NCI-H2227 (cell line): ENCODE results near the gene DGKD.

Source experiments
- DNase-seq: peaks from one replicate; lab custom pipeline; 2025; ENCODE audit not compliant: unreplicated experiment; lab: John Stamatoyannopoulos, UW

The DGKD gene

GRCh38 chr2:233490831-233491230 is 136.5 kb downstream of the DGKD start:
- DNase-seq = no peak

GRCh38 chr2:233491326-233491725 is 137.0 kb downstream of the DGKD start:
- DNase-seq = no peak

GRCh38 chr2:233492078-233492477 is 137.8 kb downstream of the DGKD start:
- DNase-seq = no peak

- no peak for DNase-seq
Measured at GRCh38 chr2:233492751-233493150, 138.5 kb downstream of the DGKD start.

- no peak for DNase-seq
Measured at GRCh38 chr2:233495503-233496496, 141.5 kb downstream of the DGKD start.

- no peak for DNase-seq
Measured at GRCh38 chr2:233497692-233498091, 143.4 kb downstream of the DGKD start.

GRCh38 chr2:233498126-233498525 is 143.8 kb downstream of the DGKD start:
- no peak for DNase-seq

GRCh38 chr2:233499928-233500327 is 145.6 kb downstream of the DGKD start:
- no peak for DNase-seq

- no peak for DNase-seq
Measured at GRCh38 chr2:233501198-233502076, 147.1 kb downstream of the DGKD start.

- DNase-seq = no peak
Measured at GRCh38 chr2:233503481-233503880, 149.2 kb downstream of the DGKD start.

GRCh38 chr2:233503947-233504637 is 149.8 kb downstream of the DGKD start:
- DNase-seq = no peak

GRCh38 chr2:233513953-233514655 is 159.8 kb downstream of the DGKD start:
- no peak for DNase-seq

GRCh38 chr2:233519787-233520611 is 165.7 kb downstream of the DGKD start:
- DNase-seq = no peak
